Measurements from ENCODE around the gene KRT4. TPM values are rescaled to one million over a fixed set of nuclear protein-coding genes. Genes with fewer than 3 reads are reported as not detected.

The KRT4 gene
- total RNA-seq, 1 donor from 2014 or later = not detected

DNA sequence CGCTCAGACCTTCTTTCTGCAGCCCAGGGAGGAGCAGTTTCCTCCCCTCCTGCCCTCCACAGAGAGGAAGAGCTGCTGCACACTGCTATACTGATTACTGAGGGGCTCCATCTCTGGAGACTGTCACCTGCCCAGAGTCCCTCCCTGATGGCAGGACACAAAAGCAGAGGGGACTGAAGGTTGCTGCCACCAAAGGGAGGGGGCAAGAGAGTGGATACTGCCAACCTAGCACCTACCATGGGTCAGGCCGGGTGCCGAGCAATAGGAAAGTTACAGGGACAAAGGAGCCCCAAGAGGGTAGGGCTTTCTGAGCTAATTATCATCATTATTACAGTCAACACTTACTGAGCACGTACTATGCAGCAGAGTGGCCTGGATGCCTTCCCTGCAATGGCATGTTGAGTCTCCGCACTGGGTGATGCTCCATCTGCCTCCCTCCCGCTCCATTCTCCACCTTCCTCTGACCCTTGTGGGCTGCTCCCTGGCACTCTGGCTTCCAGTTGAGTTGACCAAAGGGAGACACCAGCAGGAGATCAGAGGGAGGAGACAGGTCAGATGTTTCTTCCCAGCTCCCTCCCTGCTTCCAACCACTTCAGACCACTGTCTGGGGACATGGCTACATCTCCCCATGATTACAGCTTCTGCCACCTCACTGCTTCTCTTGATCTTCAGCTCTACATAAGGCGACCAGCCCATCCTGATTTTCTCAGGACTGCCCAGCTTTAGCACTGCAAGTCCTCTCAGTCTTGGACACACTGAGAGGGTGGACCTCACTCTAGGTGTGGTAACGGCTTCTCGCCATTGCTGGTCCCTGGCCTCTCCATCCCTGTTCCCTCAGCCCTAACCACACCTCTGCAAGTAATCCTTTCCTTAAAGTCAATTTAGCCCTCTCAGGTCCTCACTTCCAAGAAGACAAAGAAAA lies 22.8 kb upstream of the KRT4 start:
- no peaks in the 10 kb centered on the region for H3K36me3 Mint-ChIP-seq (ENCODE audit: unreplicated experiment)
- DNase-seq = no peak
- H3K4me1 Mint-ChIP-seq (ENCODE audit: low read depth, unreplicated experiment) = no peaks in the 10 kb centered on the region
- H3K27ac Mint-ChIP-seq (ENCODE audit: unreplicated experiment) = no peak overlapping the region
- H3K27me3 Mint-ChIP-seq (ENCODE audit: unreplicated experiment) = peaks cover 11% of the 10 kb centered on the region
- H3K4me3 Mint-ChIP-seq (ENCODE audit: unreplicated experiment) = no peak overlapping the region
- peaks cover 6% of the 10 kb centered on the region for H3K9me3 Mint-ChIP-seq (ENCODE audit: unreplicated experiment)
- TF ChIP-seq, protein P1, sequence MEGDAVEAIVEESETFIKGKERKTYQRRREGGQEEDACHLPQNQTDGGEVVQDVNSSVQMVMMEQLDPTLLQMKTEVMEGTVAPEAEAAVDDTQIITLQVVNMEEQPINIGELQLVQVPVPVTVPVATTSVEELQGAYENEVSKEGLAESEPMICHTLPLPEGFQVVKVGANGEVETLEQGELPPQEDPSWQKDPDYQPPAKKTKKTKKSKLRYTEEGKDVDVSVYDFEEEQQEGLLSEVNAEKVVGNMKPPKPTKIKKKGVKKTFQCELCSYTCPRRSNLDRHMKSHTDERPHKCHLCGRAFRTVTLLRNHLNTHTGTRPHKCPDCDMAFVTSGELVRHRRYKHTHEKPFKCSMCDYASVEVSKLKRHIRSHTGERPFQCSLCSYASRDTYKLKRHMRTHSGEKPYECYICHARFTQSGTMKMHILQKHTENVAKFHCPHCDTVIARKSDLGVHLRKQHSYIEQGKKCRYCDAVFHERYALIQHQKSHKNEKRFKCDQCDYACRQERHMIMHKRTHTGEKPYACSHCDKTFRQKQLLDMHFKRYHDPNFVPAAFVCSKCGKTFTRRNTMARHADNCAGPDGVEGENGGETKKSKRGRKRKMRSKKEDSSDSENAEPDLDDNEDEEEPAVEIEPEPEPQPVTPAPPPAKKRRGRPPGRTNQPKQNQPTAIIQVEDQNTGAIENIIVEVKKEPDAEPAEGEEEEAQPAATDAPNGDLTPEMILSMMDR (IDR thresholded peaks at IDR 0.05; ENCODE audit: partially characterized antibody, unreplicated experiment) = no peak

DNA sequence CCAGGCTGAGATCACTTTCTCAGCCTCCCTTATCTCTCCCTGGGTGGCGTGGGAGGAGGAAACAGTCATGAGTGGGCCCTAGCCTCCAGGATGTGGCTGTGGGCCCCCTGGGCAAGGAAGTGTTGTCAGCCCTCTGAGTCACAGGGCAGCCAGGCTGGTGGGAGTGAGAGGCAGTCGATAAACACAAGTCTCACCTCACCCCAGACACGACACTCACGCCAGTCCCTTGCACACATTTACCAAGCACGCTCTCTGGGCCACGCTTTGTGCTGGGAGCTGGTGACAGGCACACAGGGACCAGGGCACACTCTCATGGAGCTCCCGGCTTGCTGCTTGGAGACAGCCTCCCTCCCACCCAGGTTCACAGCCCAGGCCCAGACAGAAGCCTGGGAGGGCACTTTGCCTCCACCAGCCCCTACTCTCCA lies 22.1 kb upstream of the KRT4 start:
- no peaks in the 10 kb centered on the region for H3K4me1 Mint-ChIP-seq (ENCODE audit: low read depth, unreplicated experiment)
- TF ChIP-seq, protein P1 (IDR thresholded peaks at IDR 0.05; ENCODE audit: partially characterized antibody, unreplicated experiment) = no peak
- H3K9me3 Mint-ChIP-seq (ENCODE audit: unreplicated experiment) = peaks cover 6% of the 10 kb centered on the region
- no peak overlapping the region for H3K27ac Mint-ChIP-seq (ENCODE audit: unreplicated experiment)
- H3K36me3 Mint-ChIP-seq (ENCODE audit: unreplicated experiment) = no peaks in the 10 kb centered on the region
- H3K4me3 Mint-ChIP-seq (ENCODE audit: unreplicated experiment) = no peak overlapping the region
- DNase-seq = no peak
- H3K27me3 Mint-ChIP-seq (ENCODE audit: unreplicated experiment) = peaks cover 11% of the 10 kb centered on the region

DNA sequence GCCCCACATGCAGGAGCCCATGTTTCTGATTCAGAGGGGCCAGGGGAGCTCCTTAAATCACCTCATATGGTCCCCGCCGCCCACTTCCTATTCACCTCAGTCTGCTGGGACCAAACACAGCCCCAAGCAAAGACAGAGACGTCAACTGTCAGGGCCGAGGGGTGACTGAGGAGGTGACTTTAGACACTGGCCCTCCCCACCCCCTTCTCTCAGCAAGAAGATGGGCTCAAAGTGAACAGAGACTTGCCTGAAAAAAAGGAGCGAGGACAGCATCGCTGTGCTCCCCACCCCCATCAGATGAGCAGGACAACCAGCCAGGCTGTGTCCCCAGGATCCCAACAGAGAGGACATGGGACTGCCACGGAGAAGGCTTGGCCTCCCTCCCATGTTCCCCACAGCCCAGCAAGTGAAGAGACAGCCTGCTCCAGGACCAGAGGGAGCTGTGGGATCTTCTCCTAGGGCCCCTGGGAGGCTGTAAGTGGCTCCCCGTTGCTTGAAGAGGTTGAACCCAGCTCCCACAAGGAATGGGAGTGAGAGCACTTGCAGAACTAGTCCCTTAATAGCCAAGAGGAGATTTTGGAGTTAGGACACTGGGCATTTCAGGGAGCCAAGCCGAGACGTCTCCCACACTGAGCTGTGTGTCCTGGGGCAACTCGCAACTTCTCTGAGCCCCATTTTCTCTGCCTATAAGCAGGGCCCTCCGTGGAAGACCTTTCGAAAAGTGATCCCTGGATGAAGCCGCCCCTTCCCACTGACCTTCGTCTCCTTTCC lies 21.5 kb upstream of the KRT4 start:
- Mint-ChIP-seq H3K27me3 (ENCODE audit: unreplicated experiment) (peaks cover 11% of the 10 kb centered on the region), H3K4me3 (ENCODE audit: unreplicated experiment) (no peak overlapping the region), H3K27ac (ENCODE audit: unreplicated experiment) (no peak overlapping the region), H3K4me1 (ENCODE audit: low read depth, unreplicated experiment) (no peaks in the 10 kb centered on the region), H3K9me3 (ENCODE audit: unreplicated experiment) (peaks cover 5% of the 10 kb centered on the region), H3K36me3 (ENCODE audit: unreplicated experiment) (no peaks in the 10 kb centered on the region)
- no peak for DNase-seq
- TF ChIP-seq, protein P1 (IDR thresholded peaks at IDR 0.05; ENCODE audit: partially characterized antibody, unreplicated experiment) = no peak

DNA sequence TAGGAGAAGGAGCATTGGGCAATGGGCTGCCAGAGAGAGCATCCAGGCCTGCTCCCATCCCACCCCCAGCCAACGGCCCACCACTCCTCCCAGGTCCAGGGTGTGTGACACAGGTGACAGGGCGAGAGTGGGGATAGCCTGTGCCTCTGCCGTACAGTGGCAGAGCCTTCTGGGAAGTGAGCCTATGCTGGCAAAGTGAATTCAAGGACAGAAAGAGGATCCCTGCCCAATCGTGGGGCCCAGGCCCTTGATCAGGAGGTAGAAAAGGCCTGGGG lies 20.7 kb upstream of the KRT4 start:
- Mint-ChIP-seq H3K27ac (ENCODE audit: unreplicated experiment) (no peak overlapping the region), H3K4me1 (ENCODE audit: low read depth, unreplicated experiment) (no peaks in the 10 kb centered on the region), H3K27me3 (ENCODE audit: unreplicated experiment) (peaks cover 6% of the 10 kb centered on the region), H3K4me3 (ENCODE audit: unreplicated experiment) (no peak overlapping the region), H3K36me3 (ENCODE audit: unreplicated experiment) (no peaks in the 10 kb centered on the region), H3K9me3 (ENCODE audit: unreplicated experiment) (peaks cover 5% of the 10 kb centered on the region)
- TF ChIP-seq, protein P1 (IDR thresholded peaks at IDR 0.05; ENCODE audit: partially characterized antibody, unreplicated experiment) = no peak
- DNase-seq = no peak
